HG02623 (cell line): ENCODE results near the gene EVA1A.

Experiments used
- ATAC-seq: cut with Tn5 transposase; IDR thresholded peaks from one replicate; pipeline ENCODE4 v1.9.1; 2021; ENCODE audit warnings: moderate library complexity; ENCODE audit not compliant: unreplicated experiment

EVA1A gene

DNA sequence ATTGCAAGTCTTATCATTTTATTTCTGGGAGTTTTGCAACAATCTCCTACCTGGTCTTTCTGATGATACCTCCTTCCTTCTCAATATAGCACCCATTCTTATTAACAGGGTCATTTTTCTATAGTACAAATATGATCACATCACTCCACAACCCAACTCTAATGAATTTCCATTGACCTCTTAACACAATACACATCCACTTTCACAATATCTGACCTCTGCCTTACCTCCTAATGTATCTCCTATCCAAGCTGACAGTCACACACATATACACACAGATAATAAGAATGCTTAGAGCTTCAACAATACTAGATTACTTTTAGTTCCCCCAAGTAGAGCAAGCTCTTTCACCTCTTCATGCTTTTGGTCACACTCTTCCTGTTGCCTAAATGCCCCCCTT lies 40.9 kb downstream of the EVA1A start:
- ATAC-seq, result no peak

DNA sequence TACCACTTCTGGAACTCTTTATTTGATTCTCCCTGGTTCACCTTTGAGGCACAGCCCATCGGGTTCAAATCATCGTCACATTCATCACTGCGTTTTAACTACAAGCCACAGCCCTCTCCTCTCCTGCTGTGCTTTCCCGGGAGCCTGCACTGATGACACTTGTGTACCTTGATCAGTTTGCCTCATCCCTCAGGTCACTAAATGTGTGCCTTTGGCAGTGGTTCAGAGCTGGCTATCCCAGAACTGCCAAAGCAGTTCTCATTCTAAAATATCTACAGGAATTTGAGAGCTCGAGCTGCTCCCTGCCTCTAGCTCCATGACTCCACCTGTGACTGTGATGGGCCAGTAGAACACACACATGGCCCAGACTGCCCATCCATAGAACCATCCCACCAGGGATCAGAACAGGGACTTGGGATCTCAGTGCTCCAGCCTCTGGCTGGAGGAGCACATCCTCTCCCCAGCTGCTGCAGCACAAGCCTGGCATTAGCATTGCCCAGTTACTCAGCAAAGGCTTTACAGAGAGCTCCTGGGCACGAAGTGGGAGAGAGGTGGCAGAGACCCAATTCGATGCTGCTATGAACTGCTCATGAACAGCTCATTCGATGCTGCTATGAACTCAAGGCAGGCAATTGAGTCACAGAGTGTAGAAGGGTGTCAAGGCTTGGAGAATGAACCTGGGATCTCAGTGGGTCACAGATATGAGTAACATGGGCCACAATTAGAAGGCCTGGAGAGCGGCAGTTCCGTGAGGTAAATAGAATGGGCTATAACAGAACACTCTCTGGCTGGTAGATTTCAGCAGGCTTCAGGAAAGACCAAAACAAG lies 41.9 kb downstream of the EVA1A start:
- no peak for ATAC-seq

DNA sequence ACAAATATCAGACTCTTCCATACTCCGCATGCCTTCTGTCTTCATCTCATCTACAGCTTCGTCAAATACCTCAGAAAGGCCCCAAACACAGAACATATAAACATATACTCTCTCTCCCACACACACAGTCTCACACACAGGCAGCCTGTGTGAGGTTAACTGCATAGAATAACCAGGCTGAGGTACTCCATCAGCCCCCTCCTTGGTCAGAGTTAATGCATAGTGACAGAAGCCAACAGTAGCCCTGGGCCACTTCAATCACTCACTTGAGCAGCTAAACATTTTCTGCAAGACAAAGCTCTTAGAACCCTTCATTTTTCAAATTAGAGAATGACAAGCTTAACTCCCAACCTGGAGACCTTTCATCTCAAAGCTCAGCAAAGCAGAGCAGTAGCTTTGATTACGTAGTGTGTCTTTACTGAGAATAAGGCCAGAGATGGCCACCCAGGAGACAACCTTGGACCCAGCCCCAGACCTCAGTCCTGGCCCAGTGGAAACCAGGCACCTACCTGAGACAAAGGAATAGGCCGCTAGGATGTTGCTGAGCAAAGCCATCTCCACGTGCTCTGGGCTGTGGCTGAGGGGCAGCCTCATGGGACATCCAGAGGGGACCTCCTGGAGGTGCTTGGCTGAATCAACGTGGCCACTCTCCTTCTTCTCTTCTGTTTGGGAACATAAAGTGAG lies 43.0 kb downstream of the EVA1A start:
- ATAC-seq, result no peak

DNA sequence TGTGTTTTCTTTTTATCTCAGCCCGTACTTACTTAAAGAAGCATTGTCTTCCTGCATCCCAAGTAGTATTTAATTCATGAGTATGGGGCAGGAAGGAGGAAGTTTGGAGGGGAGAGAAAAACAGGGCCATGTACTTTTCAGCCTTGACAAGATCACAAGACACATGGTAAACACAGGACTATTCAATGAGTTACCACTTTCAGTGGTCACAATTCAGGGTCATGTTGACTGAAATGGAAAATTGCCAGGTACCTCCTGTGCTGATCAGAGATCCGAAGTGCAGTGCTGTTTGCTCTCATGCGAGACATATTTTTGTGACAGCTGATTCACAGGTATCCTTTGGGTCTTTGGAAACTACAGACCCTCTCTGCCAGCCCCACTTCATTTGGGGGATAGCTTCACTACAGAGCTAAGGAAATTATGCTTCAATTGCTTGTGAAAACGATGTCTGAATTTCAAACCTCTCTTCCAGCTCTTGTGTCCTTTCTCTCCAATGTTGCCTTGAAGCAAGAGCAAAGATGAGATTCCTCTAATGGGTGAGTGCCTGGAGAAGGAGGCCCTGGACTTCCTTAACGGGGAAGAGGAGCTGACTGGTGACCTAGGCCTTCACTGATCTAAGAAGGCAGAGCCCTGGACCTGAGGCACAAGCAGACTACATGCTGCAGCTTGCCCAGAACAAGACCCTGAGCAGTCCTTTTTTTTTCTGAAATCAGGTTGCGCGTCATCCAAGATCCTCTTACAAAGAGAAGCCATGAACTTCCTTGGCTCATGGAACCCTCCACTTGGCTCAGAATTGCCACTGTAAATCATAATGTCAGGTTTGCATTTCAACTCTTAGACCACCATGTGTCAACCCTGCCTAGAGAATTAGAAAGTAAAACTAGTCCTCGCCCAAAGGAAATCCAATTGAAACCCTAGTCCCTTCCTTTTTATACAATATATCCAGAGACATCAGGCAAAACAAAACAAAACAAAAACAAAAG lies 44.1 kb downstream of the EVA1A start:
- ATAC-seq, result no peak

DNA sequence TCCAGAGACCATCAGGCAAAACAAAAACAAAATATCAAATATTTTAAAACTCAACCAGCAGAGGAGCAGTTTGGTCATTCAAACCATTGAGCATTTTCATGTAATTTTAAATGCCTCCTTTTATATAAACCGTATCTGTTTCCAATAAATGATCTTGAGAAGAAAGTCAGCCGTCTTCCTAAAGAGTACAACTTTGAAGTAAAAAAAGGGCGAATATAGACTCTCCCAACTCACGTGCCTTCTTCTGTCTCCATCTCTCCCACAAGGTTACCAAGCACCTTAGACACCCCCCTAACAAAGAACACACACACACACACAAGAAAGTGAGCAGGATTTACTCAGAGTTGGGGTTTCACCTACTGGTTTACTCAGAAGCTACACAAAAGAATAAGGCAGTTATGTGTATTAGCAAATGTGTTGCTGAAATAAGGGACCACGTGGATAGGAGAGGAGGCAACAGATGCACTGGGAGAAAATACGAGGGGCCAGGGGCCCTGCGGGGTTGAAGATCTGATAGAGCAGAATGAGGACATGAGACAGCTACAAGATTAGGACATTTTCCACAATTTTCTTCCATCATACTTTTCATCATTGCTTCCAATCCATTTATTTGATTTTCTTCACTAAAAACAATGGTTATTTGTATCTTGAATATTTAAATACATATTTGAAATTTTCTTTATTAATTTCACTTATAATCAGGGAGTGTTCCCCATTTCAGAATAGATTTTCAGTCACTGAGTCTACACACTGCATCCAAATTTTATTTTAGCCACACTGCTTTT lies 45.0 kb downstream of the EVA1A start:
- ATAC-seq, result no peak

- ATAC-seq, result no peak
Measured at GRCh38 chr2:75513616-75514170, 47.0 kb downstream of the EVA1A start.

GRCh38 chr2:75512455-75513212 lies 48.1 kb downstream of the EVA1A start:
- ATAC-seq, result no peak

- no peak for ATAC-seq
Measured at GRCh38 chr2:75506101-75506697, 54.5 kb downstream of the EVA1A start.

- no peak for ATAC-seq
Measured at GRCh38 chr2:75505012-75505411, 55.7 kb downstream of the EVA1A start.

- no peak for ATAC-seq
Measured at GRCh38 chr2:75503048-75503607, 57.6 kb downstream of the EVA1A start.

DNA sequence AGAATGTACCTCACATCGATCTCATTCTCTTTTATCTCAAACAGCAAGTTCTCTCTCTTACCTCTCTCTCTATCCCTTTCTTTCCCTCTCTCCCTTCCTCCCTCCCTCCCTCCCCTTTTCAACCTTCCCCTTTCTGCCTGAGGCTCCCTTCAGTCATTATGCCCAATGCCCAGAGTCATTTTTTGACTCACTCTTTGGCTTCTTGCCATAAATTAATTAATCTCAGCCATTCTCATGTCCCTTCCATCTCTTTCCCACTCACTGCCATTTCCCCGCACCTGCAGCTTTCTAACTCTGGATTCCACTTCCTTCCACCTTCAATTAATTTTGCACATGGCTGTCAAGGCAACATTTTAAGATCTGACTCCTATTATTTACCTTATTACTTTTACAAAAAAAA lies 60.1 kb downstream of the EVA1A start:
- ATAC-seq, result no peak

- no peak for ATAC-seq
Measured at GRCh38 chr2:75499534-75499933, 61.2 kb downstream of the EVA1A start.

GRCh38 chr2:75498907-75499306 lies 61.8 kb downstream of the EVA1A start:
- ATAC-seq, result no peak

GRCh38 chr2:75497256-75497655 lies 63.5 kb downstream of the EVA1A start:
- no peak for ATAC-seq

DNA sequence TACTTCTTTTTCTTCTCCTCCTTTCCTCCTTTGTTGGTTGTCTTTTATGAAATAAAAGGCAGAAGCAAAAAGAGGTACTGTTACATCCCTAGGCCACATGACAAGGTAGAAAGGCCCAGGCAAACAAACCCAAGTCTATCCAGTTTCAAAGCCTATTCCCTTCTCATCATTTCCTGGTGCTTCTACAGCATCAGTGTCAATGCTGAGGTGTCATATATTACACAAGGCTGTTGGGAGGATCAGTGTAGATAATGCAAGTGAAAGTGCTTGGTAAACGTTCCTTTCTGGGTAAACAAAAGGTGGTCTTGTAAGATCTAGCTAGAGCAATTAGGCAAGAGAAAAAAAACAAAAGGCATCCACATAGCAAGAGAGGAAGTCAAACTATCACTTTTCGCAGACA lies 64.9 kb downstream of the EVA1A start:
- ATAC-seq, result no peak

DNA sequence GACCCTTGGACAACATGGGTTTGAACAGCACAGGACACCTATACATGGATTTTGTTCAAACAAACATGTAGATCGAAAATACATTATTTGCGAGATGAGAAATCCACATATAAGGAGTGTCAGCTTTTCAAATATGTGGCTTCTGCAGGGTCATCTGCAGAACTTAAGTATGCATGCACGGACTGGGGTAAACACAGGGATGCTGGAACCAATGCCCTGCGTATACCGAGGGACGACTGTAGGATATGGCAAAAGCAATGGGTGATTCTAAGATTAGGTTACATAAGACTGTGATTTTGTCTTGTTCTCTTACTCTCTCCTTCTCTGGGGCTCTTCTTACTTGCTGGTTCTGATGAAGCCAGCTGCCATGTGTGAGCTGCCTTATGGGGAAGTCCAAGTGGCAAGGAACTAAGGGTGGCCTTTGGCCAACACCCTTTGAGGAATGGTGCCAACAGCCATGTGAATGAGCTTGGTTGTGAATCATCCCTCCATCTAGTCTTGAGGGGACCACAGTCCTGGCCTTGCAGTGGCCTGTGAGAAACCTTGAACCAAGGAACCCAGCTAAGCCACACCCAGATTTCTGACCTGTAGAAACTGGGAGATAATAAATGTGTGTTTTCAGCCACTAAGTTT lies 66.5 kb downstream of the EVA1A start:
- ATAC-seq, result no peak

DNA sequence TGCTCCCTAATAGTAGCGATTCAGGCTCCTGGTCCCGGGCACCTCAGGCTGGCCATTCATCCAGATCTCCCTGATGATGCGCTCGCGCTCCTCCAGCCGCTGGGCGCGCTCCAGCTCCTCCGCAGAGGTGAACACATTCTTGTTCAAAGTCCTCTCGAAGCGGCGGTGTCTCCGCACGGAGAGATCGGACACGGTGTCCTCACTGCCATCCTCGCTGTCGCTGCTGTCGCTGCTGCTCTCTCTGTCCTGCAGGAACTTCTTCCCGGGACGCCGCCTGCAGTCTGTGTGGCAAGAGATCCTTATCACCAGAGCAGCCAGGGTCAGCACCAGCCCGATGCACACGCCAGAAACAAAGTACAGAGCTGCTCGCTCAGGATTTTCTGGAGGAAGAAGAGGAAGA lies 67.5 kb downstream of the EVA1A start:
- ATAC-seq, result no peak

DNA sequence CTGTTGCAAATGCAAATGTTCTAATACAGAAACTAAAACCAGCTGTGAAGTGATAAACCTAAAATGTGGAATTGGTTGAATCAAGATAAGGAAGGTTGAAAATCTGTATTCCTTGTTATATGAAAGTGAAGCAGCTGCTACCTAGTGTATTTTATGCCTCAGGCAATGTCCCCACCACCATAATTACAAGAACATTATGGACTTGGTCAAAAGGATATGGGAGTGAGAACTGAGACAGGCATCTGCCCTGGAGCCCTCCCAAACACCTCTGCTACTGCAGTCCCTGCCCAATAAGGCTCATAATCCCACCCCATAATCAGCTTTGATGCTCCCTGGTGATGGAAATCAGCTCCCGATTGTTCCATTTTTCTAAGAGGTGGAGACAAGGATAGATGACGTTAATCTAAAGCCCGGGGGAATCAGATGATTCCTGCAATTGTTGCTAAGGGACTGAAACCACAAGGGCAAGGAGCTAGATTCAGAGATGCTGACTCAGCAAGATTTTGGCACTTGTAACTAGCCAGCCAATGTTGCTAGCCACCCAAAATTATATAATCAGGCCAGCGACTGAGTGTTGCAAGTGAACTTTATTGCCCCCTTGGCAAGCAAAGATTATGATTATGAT lies 69.5 kb downstream of the EVA1A start:
- no peak for ATAC-seq
